ENCODE measurements around the gene POLDIP2.

Gene POLDIP2

DNA sequence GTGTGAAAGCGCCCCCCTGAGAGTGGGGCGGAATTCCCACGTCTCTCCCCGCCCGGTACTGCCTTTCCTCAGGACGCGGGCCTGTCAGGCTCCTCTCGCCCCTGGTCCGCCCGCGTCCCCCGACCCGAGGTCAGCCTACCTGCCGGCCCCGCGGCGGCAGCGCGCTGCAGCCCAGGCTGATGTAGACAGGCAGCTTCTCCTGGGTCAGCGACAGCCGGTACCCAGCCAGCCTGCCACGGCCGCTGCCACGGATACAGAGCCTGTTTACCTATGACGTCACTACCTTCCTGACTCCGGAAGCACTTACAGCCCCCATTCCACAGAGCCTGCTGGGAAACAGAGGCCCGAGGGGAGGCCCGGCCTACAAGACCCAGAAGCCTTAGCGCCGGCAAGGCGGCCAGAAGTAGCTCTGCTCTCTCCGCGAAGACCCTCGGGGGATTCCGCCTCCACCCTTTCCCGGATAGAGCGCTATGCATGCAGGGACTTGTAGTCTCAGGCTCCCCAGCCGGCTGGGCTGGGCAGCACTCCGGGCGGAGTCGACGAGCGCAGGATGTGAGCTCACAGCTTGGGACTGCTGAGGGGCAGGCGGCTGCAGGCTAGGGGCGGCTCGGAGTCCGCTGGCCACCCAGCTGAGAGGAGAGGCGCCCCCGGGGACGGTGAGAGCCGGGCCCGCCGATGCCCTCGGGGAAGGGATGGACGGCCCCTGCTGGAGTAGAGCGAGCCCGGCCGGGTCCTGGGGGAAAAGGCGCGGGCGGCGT, 21.9 kb downstream of the POLDIP2 start, which contains the start of the genes IFT20 and TNFAIP1:
IFT20 (minus strand) TSS at position 272 of the 758 bp plus-strand sequence. CDS start 3,487 bp downstream, outside the sequence.
TNFAIP1 (plus strand) TSS at position 561 of the 758 bp plus-strand sequence. CDS start 3,761 bp downstream, outside the sequence.
- peak; percentile 100 for DNase-seq

DNA sequence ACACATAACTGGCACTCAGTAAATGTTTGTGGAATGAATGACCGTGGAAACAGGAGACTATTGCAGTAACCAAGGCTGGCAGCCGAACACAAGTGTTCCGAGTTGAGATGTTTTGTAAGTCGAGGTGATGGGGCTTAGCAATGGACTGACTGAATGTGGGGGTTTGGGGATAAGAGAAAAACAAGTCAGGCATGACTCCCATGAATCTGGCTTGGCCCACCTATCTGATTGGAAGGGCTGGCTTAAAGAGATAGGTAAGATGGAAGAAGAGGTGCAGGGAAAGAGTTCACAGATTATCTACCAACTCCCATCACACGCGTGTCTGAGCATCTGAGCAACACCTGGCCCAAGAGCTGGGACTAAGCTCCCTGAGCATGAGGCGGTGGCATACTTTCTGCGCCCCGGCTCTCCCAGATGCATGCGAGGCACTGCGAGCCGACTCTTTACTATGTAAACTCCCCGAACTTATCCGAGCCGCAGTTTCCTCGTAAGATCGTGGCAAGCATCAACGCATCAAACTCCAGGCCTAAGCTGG, 22.6 kb downstream of the POLDIP2 start:
- no peak for DNase-seq

DNA sequence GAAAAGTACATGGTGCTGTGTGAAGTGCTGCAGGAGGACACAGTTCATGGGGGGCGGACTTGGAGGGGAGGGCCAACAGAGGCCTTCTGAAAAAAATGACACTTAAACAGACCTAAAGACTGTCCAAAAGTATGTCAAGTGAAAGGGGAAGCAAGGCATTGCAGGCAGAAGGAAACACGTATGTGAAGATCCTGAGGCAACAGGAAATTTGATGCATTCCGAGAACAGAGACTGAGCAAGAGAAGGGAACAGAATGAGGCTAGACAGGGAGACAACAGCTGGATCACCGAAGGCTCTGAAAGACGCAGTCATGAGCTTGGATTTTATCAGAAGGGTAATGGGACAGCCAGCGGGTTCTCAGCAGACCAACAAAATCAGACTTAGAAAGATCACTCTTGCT, 23.2 kb downstream of the POLDIP2 start:
- no peak for DNase-seq

DNA sequence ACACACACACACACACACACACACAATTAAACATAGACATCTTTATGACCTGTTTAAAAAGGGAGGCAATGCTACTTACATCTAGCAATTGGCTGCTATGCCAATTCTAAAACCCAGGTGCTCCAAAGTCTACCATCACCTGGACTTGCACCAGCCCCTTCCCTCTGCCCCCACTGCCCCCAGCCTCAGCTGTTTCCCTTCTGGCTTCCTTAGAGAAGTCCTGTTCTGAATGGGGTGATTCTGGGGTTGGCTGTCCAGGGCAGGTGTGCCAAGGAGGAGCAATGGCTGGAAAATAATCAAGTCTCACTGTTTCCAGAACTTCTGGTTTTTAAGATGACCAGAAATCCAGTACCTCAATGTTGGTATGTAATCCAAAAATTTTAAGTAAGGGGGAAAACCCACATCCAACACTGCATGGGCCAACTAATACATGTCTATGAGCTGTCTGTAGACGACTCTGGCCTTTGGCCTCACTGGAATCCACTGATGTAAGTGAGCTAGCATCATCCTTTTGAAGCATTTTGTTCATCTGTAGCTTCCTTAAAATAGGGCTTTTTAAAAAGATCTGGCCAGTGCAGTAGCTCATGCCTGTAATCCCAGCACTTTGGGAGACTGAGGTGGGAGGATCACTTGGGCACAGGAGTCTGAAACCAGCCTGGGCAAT, 24.1 kb downstream of the POLDIP2 start:
- no peak for DNase-seq

DNA sequence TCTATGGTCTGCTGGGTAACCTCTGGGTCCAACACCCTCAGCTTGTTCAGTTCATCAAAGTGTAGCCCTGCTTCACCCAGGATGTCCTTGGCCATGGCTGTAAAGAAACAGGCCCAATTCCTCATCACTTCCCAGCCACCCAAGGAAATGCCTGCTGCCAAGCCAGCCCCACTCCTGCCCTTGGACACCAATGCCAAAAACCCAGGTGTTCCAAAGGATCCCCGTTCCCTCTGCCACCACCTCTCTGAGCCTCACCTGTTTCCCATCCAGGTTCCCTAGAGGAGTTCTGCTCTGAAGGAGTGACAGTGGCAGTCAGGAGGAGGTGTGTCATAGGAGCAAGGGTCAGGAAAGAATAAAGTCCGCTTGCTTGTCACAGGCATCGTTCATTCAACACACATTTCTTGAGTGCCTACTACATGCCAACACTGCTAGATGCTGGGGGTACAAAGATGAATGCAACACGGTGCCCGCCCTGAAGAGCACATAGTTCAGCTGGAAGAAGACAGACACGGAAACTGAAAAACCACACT, 25.4 kb downstream of the POLDIP2 start:
- DNase-seq, result no peak

DNA sequence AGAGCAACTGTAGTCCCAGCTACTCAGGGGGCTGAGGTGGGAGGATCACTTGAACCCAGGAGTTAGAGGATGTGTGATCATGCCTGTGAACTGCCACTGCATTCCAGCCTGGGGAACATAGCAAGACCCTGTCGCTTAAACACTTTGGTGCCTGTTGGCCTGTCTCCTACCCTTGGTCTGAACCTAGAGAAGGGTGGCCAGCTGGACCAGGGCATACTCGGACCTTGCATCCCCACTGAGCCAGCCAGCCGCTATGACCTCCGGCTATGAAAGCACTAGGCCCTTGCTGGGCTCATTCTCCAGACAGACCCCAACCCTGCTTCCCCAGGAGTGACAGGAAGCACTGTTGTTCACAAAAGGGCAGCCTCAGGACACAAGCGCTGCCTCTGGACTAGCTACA, 26.7 kb downstream of the POLDIP2 start:
- no peak for DNase-seq

DNA sequence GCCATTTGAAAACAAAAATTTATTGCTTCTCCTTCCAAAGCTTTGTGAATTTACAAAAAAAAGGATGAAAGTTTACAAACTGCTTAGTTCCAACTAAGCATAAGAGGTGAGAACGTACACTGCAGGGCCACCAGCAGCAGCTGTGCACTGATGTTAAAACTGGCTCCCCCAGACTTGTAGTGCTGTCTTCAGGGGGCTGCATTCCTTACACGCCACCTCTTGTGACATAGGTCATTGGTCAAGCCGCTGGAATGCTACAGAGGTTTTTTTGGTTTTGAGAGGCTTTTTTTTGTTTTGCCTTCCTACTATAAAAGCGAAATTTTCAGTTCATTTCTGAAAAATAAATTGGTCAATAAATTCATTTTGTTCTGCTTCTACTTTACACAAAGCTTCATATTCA, 29.0 kb downstream of the POLDIP2 start:
- no peak for DNase-seq

DNA sequence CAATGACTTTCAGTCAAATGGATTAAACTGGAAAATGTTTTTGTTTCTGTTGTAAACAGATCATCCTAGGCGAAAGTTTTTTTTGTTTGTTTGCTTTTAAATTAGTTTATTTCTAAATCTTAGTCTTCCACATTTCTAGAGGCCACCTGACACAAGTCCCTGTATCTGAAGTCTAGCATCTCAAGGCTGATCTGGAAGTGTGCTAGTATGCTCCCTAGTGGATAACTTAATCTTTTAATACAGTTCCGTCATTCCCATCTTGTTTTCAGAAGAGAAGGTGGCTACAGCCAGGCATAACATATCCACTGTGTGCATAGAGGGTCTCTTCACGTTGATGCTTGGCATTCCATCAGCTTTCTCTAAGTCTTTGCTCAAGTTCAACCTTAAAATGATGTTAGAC, 29.6 kb downstream of the POLDIP2 start:
- no peak for DNase-seq

DNA sequence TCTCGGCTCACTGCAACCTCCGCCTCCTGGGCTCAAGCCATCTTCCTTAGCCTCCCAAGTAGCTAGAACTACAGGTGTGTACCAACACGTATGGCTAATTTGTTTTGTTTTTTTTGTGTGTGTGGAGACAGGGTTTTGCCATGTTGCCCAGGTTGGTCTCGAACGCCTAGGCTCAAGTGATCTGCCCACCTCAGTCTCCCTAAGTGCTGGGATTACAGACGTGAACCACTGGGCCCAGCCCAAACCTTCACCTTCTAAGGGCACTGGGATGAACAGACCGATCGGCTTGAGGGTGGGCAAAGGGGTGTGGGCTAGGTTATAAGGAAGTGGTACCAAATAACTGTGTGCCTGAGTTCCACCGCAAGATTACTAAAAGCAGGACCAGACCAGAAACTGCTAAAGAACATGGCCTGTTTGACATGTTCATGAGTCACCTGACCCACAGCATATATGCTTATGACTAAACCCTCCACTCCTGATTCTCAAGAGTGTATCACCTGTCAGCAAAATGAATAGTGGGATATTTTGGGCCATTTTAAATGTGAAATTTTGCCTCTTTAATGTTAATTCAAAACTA, 30.2 kb downstream of the POLDIP2 start:
- DNase-seq, result no peak

DNA sequence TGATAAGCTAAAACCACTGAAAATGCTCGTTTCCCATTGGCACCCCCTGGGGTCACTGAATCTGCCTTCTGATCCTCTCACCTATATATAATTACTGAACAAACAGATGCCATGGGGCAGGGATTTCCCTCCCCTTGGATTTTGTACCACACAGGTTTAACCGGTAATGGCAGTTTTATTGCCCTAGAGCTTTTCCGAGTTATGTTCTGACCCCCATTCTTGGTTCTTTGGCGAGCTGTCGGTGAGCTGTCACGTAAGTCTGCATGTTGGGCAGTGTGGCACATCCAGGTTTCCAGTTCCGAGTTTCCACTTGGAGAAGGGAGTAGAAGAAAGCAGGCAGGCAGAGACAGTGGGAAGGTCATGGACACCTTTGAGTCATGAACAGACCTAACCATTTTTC, 31.2 kb downstream of the POLDIP2 start:
- no peak for DNase-seq

DNA sequence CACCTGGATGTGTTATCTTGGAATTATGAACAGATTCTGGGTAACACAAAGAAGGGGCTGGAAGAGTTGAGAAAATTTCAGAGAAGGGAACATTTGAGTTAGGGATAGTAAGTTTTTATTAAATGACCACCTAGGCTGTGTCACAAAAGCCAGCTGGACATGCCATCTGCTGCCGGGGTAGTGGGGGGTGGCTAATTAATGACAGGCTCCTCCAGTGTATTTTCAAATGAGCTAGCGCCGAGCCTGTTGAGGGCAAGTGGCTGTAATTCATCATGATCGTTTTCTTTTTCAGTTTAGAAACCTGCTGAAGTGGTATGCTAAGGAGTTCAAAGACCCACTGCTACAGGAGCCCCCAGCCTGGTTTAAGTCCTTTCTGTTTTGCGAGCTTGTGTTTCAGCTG, 32.1 kb downstream of the POLDIP2 start:
- no peak for DNase-seq

DNA sequence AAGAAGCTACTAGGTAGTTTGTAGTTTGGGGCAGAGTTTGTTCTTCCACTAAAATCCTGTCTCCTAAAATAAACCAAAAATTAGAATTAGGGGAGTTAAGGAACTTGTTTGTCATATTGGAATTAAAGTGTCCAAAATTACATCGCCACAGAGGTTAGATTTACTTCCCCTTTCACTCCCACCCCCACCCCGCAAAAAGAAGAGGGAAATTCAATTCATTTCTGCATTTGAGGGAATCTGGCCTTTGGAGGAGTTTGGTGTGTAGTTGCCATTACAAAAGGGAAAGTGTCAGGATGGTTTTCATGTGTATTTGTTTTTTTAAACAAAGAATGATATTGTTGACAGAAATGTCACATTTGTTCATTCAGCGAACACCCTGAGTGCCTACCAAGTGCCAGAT, 32.5 kb downstream of the POLDIP2 start:
- DNase-seq, result no peak

DNA sequence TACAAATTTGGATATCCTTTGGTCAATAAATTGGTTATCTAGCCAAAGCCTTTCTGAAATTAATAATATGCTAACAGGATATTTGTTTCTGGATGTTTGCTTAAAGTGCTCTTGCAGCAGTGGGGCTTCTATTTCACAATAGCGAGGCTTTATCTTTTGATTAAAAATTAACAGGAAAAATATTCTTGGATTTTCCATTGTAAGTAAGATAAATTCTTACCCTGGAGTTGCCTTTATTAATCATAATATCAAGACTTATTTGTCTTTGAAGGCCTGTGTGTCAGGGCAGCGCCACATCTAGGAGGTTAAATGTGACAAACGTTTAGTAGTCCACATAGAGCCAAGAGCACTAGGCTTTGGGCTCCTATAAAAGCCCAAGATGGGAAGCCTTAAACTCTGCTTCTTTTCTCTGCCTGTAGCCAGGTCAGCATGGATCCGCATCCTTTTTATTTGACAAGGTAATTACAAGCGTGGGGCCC, 33.0 kb downstream of the POLDIP2 start:
- DNase-seq, result no peak

DNA sequence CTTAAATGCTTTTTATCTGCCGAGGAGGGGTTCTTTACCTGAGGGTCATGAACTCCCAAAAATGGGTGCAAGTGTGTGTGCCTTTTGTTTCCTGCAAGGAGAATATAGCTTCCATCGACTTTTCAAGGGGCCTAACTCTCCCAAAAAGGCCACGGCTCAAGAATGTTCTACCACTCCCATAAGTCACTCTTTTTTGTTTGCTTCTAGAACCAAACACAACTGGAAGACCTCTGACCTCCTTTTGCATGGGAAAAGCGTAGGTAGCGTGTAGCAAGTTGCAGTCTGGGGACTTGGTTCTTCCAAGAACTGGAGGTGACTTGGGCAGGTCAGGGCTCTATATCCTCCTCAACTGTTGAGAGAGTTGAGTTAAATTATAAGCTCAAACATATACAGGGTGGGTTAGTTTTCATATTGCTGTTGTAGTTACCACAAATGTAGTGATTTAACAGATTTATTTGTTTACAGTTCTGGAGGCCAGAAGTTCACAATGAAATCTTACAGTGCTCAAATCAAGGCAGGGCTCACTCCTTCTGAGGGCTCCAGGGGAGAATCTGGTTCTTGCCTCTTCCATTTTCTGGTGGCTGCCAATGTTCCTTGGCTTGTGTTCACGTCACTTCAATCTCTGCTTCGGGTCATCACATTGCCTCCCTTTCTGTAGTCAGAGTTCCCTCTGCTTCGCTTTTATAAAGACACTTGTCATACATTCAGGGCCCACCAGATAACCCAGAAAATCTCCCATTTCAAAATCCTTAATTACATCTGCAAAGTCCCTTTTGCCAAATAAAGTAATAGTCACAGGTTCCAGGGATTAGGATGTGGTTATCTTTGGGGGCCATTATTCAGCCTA, 36.9 kb downstream of the POLDIP2 start:
- no peak for DNase-seq

DNA sequence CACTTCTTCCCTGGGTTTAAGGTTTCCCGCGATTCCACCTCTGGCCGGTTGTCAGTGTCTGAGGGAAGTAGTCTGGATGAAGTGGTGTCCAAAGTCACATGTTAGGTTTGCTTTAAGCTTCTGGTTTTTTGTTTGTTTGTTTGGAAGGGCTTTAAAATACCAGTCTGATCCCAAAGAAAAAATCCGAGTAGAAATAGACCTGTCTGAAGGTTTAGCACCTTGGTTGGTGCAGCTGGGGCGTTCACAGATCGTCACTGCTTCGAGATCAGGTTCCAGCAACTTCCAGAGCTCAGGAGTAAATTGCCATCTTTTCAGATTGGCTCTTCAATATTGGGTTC, 37.8 kb downstream of the POLDIP2 start:
- no peak for DNase-seq

DNA sequence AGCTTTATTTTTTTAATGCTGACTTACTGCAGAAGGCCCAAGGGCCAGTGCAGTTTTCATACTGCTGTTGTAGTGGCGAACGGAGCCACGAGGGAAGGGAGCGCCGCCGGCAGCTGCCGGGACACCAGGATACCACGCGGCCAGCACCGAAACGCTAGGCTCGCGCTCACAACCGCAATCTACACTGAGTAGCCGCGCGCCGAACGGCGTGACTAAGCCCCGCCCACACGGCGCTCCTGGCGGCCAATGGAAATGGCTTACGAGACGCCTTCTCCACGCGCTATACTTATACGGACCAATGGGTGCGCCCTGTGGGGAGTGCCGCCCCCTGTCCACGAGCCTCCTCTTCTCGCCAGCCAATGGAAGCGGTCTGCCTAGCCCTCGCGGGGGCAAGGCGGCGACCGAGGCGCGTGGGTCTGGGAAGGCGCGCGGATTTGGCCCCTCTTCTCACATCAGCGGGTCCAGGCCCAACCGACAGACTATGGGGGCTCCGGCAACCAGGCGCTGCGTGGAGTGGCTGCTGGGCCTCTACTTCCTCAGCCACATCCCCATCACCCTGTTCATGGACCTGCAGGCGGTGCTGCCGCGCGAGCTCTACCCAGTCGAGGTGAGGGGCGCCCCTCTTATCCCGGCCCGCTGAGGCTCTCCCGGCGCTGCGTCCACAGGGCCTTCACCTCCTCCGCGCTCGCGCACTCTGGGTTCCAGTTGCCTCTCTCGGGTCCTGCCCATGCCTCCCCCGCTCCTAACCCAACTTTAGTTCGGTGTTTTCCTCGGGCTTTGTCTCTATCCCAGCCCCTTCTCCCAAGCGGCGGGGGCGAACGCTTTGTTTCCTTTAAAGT, 38.3 kb downstream of the POLDIP2 start, which contains the start of gene TMEM97:
TMEM97 (plus strand) TSS at position 442 of the 839 bp plus-strand sequence; CDS start at position 482, 40 bp downstream.
- DNase-seq, result peak; percentile 95

DNA sequence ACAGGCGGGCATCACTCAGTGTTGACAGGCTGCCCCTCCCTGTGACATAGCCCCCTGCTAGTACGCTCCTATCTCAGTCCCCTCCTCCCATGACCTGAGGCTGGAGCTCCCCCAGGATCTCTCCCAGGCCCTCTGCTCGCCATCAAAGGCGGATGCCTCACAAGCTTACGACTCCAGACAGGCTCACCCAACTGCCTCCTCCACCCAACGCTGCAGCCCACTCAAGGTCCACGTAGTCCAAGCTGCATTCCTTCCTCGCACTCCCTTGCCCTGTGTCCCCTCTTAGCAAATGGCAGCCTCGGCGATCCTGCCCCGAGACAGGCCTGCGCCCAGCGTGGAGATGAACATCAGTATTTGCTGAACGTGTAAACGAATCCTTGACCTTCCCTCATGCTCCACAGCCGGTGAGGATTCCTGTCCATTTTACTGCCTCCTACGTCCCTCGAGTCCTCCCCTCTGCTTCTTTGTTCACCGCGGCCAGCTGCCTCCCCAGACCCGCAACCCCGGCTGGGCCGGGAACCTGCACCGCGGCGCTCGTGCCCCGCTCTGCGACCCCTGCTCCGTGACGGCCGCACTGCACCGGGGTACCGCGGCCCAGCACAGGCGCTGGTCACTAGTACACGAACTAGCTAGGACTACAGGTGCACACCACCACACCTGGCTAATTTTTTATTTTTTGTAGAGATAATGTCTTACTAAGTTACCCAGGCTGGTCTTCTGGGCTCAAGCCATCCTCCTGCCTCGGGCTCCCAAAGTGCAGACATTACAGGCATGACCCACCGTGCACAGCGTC, 39.2 kb downstream of the POLDIP2 start:
- no peak for DNase-seq

DNA sequence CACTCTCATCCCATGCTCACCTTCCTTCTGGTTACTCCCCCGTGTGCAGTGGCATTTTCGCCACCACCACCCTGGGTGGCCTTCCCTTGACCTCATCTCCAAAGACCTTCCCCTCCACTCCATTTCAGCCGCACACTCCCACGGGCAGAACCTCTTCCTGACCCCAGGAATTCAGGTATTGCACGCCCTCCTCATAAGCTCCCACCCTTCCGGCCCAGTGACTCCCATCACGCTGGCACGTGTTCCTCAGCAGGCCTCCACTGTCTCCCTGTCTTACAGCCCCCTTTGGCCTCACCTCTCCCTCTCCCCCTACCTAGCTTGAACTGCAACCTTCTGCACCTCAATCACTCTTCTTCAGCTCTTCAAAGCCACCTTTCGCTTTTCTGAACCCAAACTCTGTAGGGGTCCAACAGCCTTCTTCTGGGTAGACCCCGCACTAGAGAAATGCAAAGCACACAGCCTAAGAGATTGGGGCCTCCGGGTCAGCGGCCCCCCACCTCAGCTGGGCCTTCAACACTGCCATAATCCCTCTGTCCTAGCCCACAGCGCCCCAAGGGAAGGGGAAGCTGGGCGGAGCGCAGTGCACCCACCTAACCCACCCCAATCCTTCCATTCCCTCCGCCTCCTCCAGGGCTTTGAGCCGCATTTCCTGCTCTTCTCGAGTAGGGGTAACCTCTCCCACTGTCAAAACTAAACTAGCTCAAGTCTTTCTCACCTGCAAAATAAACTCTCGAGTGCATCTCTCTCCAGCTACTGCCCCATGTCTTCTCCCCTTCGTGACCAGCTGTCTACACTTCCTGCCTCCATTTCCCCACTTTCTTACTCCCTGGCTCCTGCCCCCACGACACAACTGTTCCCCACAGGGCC, 40.0 kb downstream of the POLDIP2 start:
- DNase-seq, result no peak

All from fibroblast of skin of right quadriceps (primary cell).